Pancreas (tissue), 10 donors: Measurements from ENCODE around the gene ZFAND3. TPM values are rescaled to one million over a fixed set of nuclear protein-coding genes. Genes with fewer than 3 reads are reported as not detected.
A peak's percentile ranks its signal among the peaks of the same experiment; 100 is the strongest.

Experiments
- ATAC-seq, 4 donors: fragments of 200-7000 bp; cut with Tn5 transposase; one replicate each; pipeline versions ENCODE4 v1.8.0 to v1.9.1; 2020; ENCODE audit warnings: mild to moderate bottlenecking in 4 of 4, moderate library complexity in 4 of 4
- DNase-seq, 6 donors: peaks; one replicate each; pipeline ENCODE4 v3.0.0-alpha.2; 2020
- FAIRE-seq: peaks from 2 replicates; lab custom pipeline; 2012; peaks lifted over from hg19 to GRCh38; lab: Jason Lieb, UNC
- H3K27ac ChIP-seq, 4 donors: fragments of 200-600 bp; sonication (generic); 1 replicate in 3 of 4; 2 replicates in 1 of 4; pipeline versions ENCODE4 v1.5.0 to v1.8.0; 2020
- H3K27me3 ChIP-seq, 4 donors: fragments of 200-600 bp; one replicate each; pipeline ENCODE4 v1.8.0; 2021
- H3K36me3 ChIP-seq, 3 donors: fragments of 200-600 bp; sonication (generic) in 1 of 3; one replicate each; pipeline versions ENCODE4 v1.5.0 to v1.8.0; 2020 to 2021
- H3K4me1 ChIP-seq, 3 donors: fragments of 200-600 bp; one replicate each; pipeline ENCODE4 v1.8.0; 2021
- H3K4me3 ChIP-seq, 4 donors: fragments of 200-600 bp; sonication (generic) in 2 of 4; one replicate each; pipeline versions ENCODE4 v1.5.0 to v1.8.0; 2020 to 2021
- H3K9me3 ChIP-seq, 4 donors: fragments of 200-600 bp; one replicate each; pipeline ENCODE4 v1.8.0; 2021
- CTCF ChIP-seq, 4 donors: fragments of 200-600 bp; sonication (generic) in 3 of 4; IDR thresholded peaks; one replicate each; pipeline versions ENCODE4 v1.5.0 to v1.8.0; 2021; ENCODE audit warnings: antibody characterized with exemption in 4 of 4
- WGBS, 2 donors: extraction: QIAGEN DNeasy Blood & Tissue Kit; methylation state at CpG; one replicate each; pipeline ENCODE4 v1.1.7; 2013; 5-methylcytosine and 5-hydroxymethylcytosine counted together
- intact Hi-C, 3 donors: fragments of 100-400 bp; cut with DNase I; formaldehyde crosslinking; loops; one replicate each; pipeline versions ENCODE4 v1.11.1 to v1.14.2; 2022
- polyA plus RNA-seq, 2 donors: library from polyadenylated mRNA; stranded (reverse); fragments of 200-250 nt; gene quantifications; one replicate each; pipeline ENCODE4 v1.2.3, GENCODE V29; 2013
- total RNA-seq, 6 donors: library from RNA; stranded (reverse); fragmentation: NEBNext Ultra II Directional in 4 of 6; extraction: Animal tissue kit (Norgen Biotek cat#: 25700) in 4 of 6; gene quantifications; one replicate each; pipeline versions ENCODE4 v1.2.1 to v1.2.4, GENCODE V29; 2021 to 2023
- donor health status: healthy with polysubstance abuse.
- donor health status: DM: no; HTN: no; CAD: no; lungs with moderate emphysema.
- donor health status: DM: no; HTN: no; CAD: no.
- donor health status: control.
- donor health status: control.
- donor health status: Bipolar disorder and iron deficiency.
- donor health status: DM: yes; HTN: yes; CAD: no.
- donor health status: DM: no; HTN: no; CAD: no.
- donor health status: DM: no; HTN: no; CAD: no.
- donor health status: DM: yes; HTN: yes; CAD: no.

The ZFAND3 gene
- total and polyA plus RNA-seq, 8 donors: 13.1 to 49.8 (median 31.8) TPM

GRCh38 chr6:37965964-37966676, 146.6 kb downstream of the ZFAND3 start:
- Histone ChIP-seq H3K27me3 (no peaks in the 10 kb centered on the region), H3K36me3 (no peaks in the 10 kb centered on the region), H3K4me3 (no peak overlapping the region), H3K9me3 (no peaks in the 10 kb centered on the region), H3K27ac (no peak overlapping the region), H3K4me1 (no peaks in the 10 kb centered on the region)
- no peak for DNase-seq
- TF ChIP-seq CTCF (IDR thresholded peaks at IDR 0.05): no peak
- ATAC-seq: peak in 2 of 4 donors; percentile 12 to 67
- intact Hi-C loops: no loop called here
- 88 to 92% methylated on average over 3 of the region's 3 CpGs for WGBS, 2 donors
- FAIRE-seq: no peak

GRCh38 chr6:37966801-37967200, 147.3 kb downstream of the ZFAND3 start:
- TF ChIP-seq CTCF (IDR thresholded peaks at IDR 0.05): no peak
- FAIRE-seq: no peak
- 55 to 73% methylated on average over 1 of the region's 1 CpG for WGBS, 2 donors

GRCh38 chr6:37967651-37968050, 148.1 kb downstream of the ZFAND3 start:
- ATAC-seq (no peak), FAIRE-seq (no peak)
- H3K9me3 ChIP-seq: no peaks in the 10 kb centered on the region

More at GRCh38 chr6:37966801-37967200, 147.3 kb downstream of the ZFAND3 start:
- Histone ChIP-seq H3K27ac (no peak overlapping the region), H3K4me3 (no peak overlapping the region), H3K27me3 (no peaks in the 10 kb centered on the region), H3K4me1 (no peaks in the 10 kb centered on the region), H3K9me3 (no peaks in the 10 kb centered on the region), H3K36me3 (no peaks in the 10 kb centered on the region)
- intact Hi-C loops: no loop called here
- ATAC-seq (no peak), DNase-seq (no peak)

GRCh38 chr6:37971266-37971665, 151.7 kb downstream of the ZFAND3 start:
- 91 to 93% methylated on average over 2 of the region's 2 CpGs for WGBS, 2 donors
- Histone ChIP-seq H3K27me3 (no peaks in the 10 kb centered on the region), H3K4me3 (no peak overlapping the region), H3K36me3 (no peaks in the 10 kb centered on the region), H3K4me1 (no peaks in the 10 kb centered on the region), H3K27ac (no peak overlapping the region), H3K9me3 (no peaks in the 10 kb centered on the region)
- DNase-seq: no peak
- TF ChIP-seq CTCF (IDR thresholded peaks at IDR 0.05): no peak
- intact Hi-C loops: no loop called here
- no peak for ATAC-seq
- FAIRE-seq: no peak

More at GRCh38 chr6:37967651-37968050, 148.1 kb downstream of the ZFAND3 start:
- no peaks in the 10 kb centered on the region for H3K27me3 ChIP-seq
- DNase-seq: no peak
- WGBS, 2 donors: 98% methylated on average over 1 of the region's 1 CpG
- intact Hi-C loops: no loop called here
- H3K4me3 ChIP-seq: no peak overlapping the region
- no peaks in the 10 kb centered on the region for H3K4me1 ChIP-seq
- H3K36me3 ChIP-seq: no peaks in the 10 kb centered on the region
- no peak overlapping the region for H3K27ac ChIP-seq
- TF ChIP-seq CTCF (IDR thresholded peaks at IDR 0.05): no peak

GRCh38 chr6:37971711-37972390, 152.3 kb downstream of the ZFAND3 start:
- WGBS, 2 donors: 86 to 93% methylated on average over 4 of the region's 4 CpGs
- Histone ChIP-seq H3K4me3 (no peak overlapping the region), H3K36me3 (no peaks in the 10 kb centered on the region), H3K27me3 (no peaks in the 10 kb centered on the region), H3K27ac (no peak overlapping the region), H3K4me1 (no peaks in the 10 kb centered on the region), H3K9me3 (no peaks in the 10 kb centered on the region)
- no peak for TF ChIP-seq CTCF (IDR thresholded peaks at IDR 0.05)
- FAIRE-seq (no peak), ATAC-seq (no peak), DNase-seq (no peak)
- intact Hi-C loops: no loop called here
